Smooth muscle cell (in vitro differentiated cells): ENCODE measurements around the gene GORASP2. TPM values are rescaled to one million over a fixed set of nuclear protein-coding genes. Genes with fewer than 3 reads are reported as not detected.

Experiments used
- DNase-seq: peaks from one replicate; lab custom pipeline; 2025; ENCODE audit not compliant: unreplicated experiment; lab: John Stamatoyannopoulos, UW
- H2AFZ ChIP-seq: fragments of 200-600 bp; sonication (generic); 2 replicates; pipeline ENCODE4 v1.6.0; 2016; ENCODE audit warnings: antibody characterized with exemption, low read depth, mild to moderate bottlenecking
- H3F3A ChIP-seq: fragments of 200-600 bp; sonication (generic); 2 replicates; pipeline ENCODE4 v1.6.0; 2017; ENCODE audit warnings: antibody characterized with exemption, low read depth
- H3K27ac ChIP-seq: fragments of 200-600 bp; sonication (generic); 2 replicates; pipeline ENCODE4 v1.5.1; 2016; ENCODE audit warnings: low read depth, mild to moderate bottlenecking
- H3K27me3 ChIP-seq: fragments of 200-600 bp; sonication (generic); 2 replicates; pipeline ENCODE4 v1.6.1; 2016; ENCODE audit warnings: low read depth, mild to moderate bottlenecking
- H3K36me3 ChIP-seq: fragments of 200-600 bp; sonication (generic); 2 replicates; pipeline ENCODE4 v1.5.1; 2016; ENCODE audit warnings: low read depth
- H3K4me1 ChIP-seq: fragments of 200-600 bp; sonication (generic); 2 replicates; pipeline ENCODE4 v1.5.1; 2016; ENCODE audit warnings: low read depth
- H3K4me2 ChIP-seq: fragments of 200-600 bp; sonication (generic); 2 replicates; pipeline ENCODE4 v1.6.0; 2016; ENCODE audit warnings: mild to moderate bottlenecking
- H3K4me3 ChIP-seq: fragments of 200-600 bp; sonication (generic); 2 replicates; pipeline ENCODE4 v1.5.1; 2016; ENCODE audit warnings: mild to moderate bottlenecking
- H3K79me2 ChIP-seq: fragments of 200-600 bp; sonication (generic); 2 replicates; pipeline ENCODE4 v1.6.0; 2016; ENCODE audit warnings: low read depth, mild to moderate bottlenecking
- H3K9ac ChIP-seq: fragments of 200-600 bp; sonication (generic); 2 replicates; pipeline ENCODE4 v1.6.0; 2016; ENCODE audit warnings: low read depth
- H3K9me3 ChIP-seq: fragments of 200-600 bp; sonication (generic); replicated peaks from 2 replicates; pipeline ENCODE4 v1.5.1; 2016; ENCODE audit warnings: low read depth
- H4K20me1 ChIP-seq: fragments of 200-600 bp; sonication (generic); 2 replicates; pipeline ENCODE4 v1.6.0; 2016; ENCODE audit warnings: low read depth
- WGBS: methylation state at CpG from one replicate; pipeline ENCODE4 v1.1.7; 2016; ENCODE audit warnings: low lambda C conversion rate; 5-methylcytosine and 5-hydroxymethylcytosine counted together
- polyA plus RNA-seq: library from polyadenylated mRNA; unstranded; fragments of >200 nt; fragmentation: Nextera tagmentation; extraction: Ambion mirVana; gene quantifications from 2 replicates; pipeline ENCODE4 v1.2.1, GENCODE V29; 2016
- total RNA-seq: library from RNA; depleted of rRNA; stranded (reverse); fragments of >200 nt; gene quantifications from 2 replicates; pipeline ENCODE4 v1.2.3, GENCODE V29; 2014
- TF ChIP-seq, protein P1 (sequence below): fragments of 200-600 bp; sonication (generic); IDR thresholded peaks from 2 replicates; pipeline ENCODE4 v1.5.1; 2017; ENCODE audit warnings: borderline replicate concordance, mild to moderate bottlenecking, antibody characterized with exemption; ENCODE audit not compliant: insufficient read depth, poor library complexity, severe bottlenecking

The GORASP2 gene
- total and polyA plus RNA-seq, 2 experiments from 2014 or later, result 66.2 to 123 TPM

DNA sequence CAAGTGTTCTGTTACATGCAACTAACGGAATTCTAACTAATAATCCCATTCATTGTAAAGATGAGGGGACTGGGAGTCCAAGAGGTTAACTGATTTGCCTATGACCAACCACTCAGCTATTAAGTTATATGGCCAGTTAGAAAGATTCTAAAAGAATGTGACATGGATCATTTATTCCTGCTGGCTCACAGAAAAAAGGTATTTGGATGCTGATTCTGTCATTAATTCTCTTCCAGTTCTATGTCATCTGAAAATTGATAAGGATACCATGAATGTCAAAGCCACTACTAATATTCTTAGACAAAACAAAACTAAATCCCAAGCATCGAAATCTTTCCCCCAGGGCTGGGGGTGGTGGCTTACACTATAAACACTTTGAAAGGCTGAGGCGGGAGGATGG lies 41.2 kb upstream of the GORASP2 start:
- no peaks in the 10 kb centered on the region for H3K27me3 ChIP-seq
- no peaks in the 10 kb centered on the region for H4K20me1 ChIP-seq
- 85% methylated on average over 3 of the region's 3 CpGs for WGBS
- H3K79me2 ChIP-seq, result no peaks in the 10 kb centered on the region
- no peaks in the 10 kb centered on the region for H3K36me3 ChIP-seq
- no peak overlapping the region for H3K4me3 ChIP-seq
- H3K9me3 ChIP-seq, result no peaks in the 10 kb centered on the region
- no peak for DNase-seq
- no peak overlapping the region for H2AFZ ChIP-seq
- no peak overlapping the region for H3K4me2 ChIP-seq
- no peaks in the 10 kb centered on the region for H3K4me1 ChIP-seq
- TF ChIP-seq, protein P1, sequence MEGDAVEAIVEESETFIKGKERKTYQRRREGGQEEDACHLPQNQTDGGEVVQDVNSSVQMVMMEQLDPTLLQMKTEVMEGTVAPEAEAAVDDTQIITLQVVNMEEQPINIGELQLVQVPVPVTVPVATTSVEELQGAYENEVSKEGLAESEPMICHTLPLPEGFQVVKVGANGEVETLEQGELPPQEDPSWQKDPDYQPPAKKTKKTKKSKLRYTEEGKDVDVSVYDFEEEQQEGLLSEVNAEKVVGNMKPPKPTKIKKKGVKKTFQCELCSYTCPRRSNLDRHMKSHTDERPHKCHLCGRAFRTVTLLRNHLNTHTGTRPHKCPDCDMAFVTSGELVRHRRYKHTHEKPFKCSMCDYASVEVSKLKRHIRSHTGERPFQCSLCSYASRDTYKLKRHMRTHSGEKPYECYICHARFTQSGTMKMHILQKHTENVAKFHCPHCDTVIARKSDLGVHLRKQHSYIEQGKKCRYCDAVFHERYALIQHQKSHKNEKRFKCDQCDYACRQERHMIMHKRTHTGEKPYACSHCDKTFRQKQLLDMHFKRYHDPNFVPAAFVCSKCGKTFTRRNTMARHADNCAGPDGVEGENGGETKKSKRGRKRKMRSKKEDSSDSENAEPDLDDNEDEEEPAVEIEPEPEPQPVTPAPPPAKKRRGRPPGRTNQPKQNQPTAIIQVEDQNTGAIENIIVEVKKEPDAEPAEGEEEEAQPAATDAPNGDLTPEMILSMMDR, result no peak
- no peak overlapping the region for H3K27ac ChIP-seq
- H3K9ac ChIP-seq, result no peak overlapping the region
- no peaks in the 10 kb centered on the region for H3F3A ChIP-seq

DNA sequence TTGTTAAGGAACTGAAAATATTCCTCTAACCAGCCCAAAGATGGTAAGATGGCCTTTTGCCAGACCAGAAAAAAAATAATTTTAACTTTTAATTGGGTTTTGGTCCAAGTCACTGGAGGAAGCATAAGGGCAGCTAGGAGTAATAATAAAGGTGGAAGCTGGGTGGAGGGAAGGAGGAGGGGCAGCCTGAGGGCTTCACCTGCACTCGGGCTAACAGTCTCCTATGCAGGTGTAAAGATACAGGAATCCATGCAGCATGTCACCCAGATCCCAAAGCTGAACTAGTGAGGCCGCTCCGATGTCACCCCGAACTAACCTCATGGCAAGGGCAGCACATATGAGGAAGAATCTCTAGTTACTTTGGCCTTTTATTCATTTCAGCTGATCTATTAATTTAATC lies 37.2 kb upstream of the GORASP2 start:
- Histone ChIP-seq H4K20me1 (no peaks in the 10 kb centered on the region), H3K27me3 (no peaks in the 10 kb centered on the region), H2AFZ (no peak overlapping the region), H3K9me3 (no peaks in the 10 kb centered on the region), H3K79me2 (no peaks in the 10 kb centered on the region), H3K9ac (no peak overlapping the region), H3K36me3 (no peaks in the 10 kb centered on the region), H3K27ac (no peak overlapping the region), H3K4me3 (no peak overlapping the region), H3K4me1 (no peaks in the 10 kb centered on the region), H3F3A (no peaks in the 10 kb centered on the region), H3K4me2 (no peak overlapping the region)
- TF ChIP-seq, protein P1, result no peak
- 83% methylated on average over 4 of the region's 4 CpGs for WGBS
- DNase-seq, result no peak

GRCh38 chr2:170892391-170892951 lies 36.6 kb upstream of the GORASP2 start:
- TF ChIP-seq, protein P1, result no peak
- Histone ChIP-seq H3K9ac (no peak overlapping the region), H3K79me2 (no peaks in the 10 kb centered on the region), H3K27ac (no peak overlapping the region), H3K4me2 (no peak overlapping the region), H4K20me1 (no peaks in the 10 kb centered on the region), H3K9me3 (no peaks in the 10 kb centered on the region), H3K36me3 (no peaks in the 10 kb centered on the region), H2AFZ (no peak overlapping the region), H3K4me3 (no peak overlapping the region), H3K4me1 (no peaks in the 10 kb centered on the region), H3K27me3 (no peaks in the 10 kb centered on the region), H3F3A (no peaks in the 10 kb centered on the region)
- DNase-seq, result no peak
- 90% methylated on average over 9 of the region's 9 CpGs for WGBS
